MM.1S (cell line): ENCODE results near the gene RTBDN.

Source experiments
- EZH2 ChIP-seq: fragments of 300-600 bp; sonication (generic); optimal IDR thresholded peaks from 2 replicates; pipeline ENCODE3; 2017; ENCODE audit warnings: low read depth, mild to moderate bottlenecking, antibody characterized with exemption, low read length, mixed read lengths
- EZH2phosphoT487 ChIP-seq: fragments of 300-600 bp; sonication (generic); IDR thresholded peaks from 2 replicates; pipeline ENCODE4 v1.6.1; 2018; ENCODE audit warnings: antibody characterized with exemption, low read length
- TF ChIP-seq, protein P1 (sequence below): fragments of 300-600 bp; sonication (generic); IDR thresholded peaks from 2 replicates; pipeline ENCODE4 v1.5.1; 2016; ENCODE audit warnings: antibody characterized with exemption, low read length, mixed read lengths

- TF ChIP-seq, protein P1, sequence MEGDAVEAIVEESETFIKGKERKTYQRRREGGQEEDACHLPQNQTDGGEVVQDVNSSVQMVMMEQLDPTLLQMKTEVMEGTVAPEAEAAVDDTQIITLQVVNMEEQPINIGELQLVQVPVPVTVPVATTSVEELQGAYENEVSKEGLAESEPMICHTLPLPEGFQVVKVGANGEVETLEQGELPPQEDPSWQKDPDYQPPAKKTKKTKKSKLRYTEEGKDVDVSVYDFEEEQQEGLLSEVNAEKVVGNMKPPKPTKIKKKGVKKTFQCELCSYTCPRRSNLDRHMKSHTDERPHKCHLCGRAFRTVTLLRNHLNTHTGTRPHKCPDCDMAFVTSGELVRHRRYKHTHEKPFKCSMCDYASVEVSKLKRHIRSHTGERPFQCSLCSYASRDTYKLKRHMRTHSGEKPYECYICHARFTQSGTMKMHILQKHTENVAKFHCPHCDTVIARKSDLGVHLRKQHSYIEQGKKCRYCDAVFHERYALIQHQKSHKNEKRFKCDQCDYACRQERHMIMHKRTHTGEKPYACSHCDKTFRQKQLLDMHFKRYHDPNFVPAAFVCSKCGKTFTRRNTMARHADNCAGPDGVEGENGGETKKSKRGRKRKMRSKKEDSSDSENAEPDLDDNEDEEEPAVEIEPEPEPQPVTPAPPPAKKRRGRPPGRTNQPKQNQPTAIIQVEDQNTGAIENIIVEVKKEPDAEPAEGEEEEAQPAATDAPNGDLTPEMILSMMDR: no peak
- TF ChIP-seq EZH2: no peak
- TF ChIP-seq EZH2phosphoT487: no peak
Observed at GRCh38 chr19:12859546-12859945, 25.2 kb upstream of the RTBDN start.
